ENCODE results near the gene CXCL16.

CXCL16 gene

DNA sequence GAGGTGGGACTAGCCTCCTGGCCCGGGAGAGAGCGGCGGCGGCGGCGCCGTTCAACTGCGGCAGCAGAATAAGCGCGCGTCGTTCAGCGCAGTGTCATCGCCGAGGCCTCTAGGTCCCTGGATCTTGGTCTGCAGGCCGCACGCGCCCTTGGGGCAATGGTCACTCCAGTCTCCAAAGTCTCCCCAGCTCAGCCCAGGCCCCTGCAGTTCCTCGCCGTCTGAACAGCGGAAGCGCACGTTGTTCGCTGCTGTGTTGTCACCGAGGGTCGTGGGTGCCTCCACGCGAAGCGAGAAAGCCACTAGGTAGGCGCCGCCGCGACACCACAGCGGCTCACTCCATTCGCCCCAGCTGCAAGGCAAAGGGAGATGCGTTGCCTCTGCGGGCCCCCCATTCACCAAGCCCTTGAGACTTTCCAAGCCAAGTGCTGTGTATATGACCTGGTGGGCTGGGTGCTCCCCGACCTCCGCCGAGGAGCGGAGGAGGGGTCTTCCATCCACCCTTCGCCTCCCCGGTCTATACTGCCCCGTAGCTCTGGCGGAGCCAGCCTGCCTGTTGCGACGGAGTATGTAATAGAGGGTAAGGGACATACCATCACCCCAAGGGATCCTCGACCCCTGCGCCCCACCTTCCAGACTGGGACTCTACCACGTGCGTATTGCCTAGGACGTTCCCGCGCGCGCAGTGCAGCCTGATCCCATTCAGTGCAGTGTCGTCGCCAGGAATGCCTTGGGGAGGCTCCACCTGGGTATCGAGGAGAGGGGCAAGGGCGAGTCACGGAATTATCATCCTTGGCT lies 45.8 kb upstream of the CXCL16 start:
- TF ChIP-seq, protein P1, sequence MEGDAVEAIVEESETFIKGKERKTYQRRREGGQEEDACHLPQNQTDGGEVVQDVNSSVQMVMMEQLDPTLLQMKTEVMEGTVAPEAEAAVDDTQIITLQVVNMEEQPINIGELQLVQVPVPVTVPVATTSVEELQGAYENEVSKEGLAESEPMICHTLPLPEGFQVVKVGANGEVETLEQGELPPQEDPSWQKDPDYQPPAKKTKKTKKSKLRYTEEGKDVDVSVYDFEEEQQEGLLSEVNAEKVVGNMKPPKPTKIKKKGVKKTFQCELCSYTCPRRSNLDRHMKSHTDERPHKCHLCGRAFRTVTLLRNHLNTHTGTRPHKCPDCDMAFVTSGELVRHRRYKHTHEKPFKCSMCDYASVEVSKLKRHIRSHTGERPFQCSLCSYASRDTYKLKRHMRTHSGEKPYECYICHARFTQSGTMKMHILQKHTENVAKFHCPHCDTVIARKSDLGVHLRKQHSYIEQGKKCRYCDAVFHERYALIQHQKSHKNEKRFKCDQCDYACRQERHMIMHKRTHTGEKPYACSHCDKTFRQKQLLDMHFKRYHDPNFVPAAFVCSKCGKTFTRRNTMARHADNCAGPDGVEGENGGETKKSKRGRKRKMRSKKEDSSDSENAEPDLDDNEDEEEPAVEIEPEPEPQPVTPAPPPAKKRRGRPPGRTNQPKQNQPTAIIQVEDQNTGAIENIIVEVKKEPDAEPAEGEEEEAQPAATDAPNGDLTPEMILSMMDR (IDR thresholded peaks at IDR 0.05; ENCODE audit: control insufficient read depth, extremely low read depth, insufficient read depth), result no peak
- no peak for DNase-seq (ENCODE audit: low read depth)
- H3K4me3 ChIP-seq (ENCODE audit: low read depth, low read length), result no peak overlapping the region

DNA sequence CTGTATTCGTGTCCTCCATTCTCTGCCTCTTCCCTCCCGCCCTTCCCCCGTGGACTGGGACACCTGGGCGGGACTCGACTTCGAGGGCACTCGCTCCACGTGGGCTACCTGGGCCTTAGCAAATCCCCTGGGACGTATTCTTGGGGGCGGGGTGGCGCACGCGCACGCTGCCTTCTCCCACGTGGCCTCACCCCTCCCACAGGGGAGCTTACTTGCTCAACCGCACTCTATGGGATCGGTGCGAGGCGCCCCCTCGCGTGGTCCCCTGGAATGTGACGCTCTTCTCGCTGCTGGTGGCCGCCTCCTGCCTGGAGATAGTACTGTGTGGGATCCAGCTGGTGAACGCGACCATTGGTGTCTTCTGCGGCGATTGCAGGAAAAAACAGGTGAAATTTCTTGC lies 42.9 kb upstream of the CXCL16 start:
- H3K4me3 ChIP-seq (ENCODE audit: low read depth, low read length), result no peak overlapping the region
- TF ChIP-seq, protein P1 (IDR thresholded peaks at IDR 0.05; ENCODE audit: control insufficient read depth, extremely low read depth, insufficient read depth), result no peak
- no peak for DNase-seq (ENCODE audit: low read depth)

DNA sequence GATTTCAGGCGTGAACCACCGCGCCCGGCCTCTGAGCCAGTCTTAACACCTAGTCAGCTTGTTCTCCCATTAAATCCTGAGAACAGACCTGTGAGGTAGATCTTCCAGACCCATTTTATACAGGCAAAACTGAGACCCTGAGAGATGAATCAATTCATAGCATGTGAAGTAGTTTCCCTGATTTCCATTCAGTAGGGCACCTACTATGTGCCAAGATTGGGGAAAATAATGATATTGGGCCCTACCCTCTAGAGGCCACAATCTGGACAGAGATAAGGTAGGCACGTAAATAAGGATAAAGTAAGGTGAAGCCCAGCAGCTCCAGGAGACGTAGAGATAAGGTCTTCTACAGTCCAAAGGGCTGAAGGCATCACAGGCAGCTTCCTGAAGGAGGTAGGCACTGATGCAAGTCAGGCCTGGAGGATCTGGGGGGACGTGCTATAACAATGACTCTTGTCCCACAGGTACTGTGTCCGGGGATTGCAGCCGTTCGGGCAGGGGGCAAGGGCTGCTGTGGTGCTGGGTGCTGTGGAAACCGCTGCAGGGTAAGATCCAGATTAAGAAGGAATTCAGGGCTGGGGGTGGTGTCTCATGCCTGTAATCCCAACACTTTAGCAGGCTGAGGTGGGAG lies 40.7 kb upstream of the CXCL16 start:
- DNase-seq (ENCODE audit: low read depth), result no peak
- TF ChIP-seq, protein P1 (IDR thresholded peaks at IDR 0.05; ENCODE audit: control insufficient read depth, extremely low read depth, insufficient read depth), result no peak
- H3K4me3 ChIP-seq (ENCODE audit: low read depth, low read length), result no peak overlapping the region

DNA sequence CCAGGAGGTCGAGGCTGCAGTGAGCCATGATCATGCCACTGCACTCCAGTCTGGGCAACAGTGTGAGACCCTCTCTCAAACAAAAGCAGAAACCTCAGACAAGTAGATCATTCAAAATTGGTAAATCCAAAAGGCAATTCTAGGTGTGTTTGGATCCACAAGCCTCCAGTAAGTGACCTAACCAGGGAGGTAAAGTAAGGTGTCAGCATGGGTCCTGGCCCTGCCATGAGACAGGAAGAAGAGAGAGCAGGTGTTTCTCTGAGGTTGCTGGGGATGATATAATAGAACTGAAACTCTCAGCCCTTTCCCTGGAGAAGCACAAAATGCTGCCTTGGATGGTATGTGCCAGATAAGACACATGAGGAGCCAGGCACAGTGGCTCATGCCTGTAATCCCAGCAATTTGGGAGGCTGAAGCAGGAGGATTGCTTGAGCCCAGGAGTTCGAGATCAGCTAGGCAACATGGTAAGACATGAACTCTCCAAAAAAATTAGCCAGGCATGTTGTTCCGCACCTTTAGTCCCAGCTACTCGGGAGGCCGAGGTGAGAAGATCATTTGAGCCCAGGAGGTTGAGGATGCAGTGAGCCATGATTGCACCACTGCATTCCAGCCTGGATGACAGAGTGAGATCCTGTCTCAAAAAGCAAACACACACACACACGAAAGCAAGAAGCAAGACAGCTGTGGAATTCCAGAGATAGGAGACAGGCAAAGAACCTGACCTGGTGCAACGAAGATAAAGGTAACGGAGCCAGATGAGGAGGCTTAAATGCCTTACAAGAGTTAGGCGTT lies 38.4 kb upstream of the CXCL16 start:
- TF ChIP-seq, protein P1 (IDR thresholded peaks at IDR 0.05; ENCODE audit: control insufficient read depth, extremely low read depth, insufficient read depth), result no peak
- DNase-seq (ENCODE audit: low read depth), result no peak
- no peak overlapping the region for H3K4me3 ChIP-seq (ENCODE audit: low read depth, low read length)

DNA sequence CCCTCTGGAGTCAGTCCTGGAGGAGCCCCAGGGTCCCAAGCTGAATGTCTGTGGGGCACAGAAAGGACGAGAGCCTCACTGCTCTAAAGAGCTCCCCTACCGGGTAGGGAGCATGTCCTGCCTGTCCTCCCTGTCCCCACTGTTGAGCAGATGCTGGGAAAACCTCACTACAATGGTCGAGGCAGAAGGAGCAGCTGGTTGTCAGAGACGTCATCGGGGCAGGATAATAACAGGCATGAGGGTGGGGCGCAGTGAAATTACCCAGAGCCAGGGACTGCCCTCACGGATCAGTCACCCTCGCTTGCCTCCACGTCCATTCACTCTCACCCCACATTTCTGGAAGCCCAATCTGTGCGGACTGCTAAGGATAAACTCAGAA lies 32.5 kb upstream of the CXCL16 start:
- no peak for DNase-seq (ENCODE audit: low read depth)
- no peak overlapping the region for H3K4me3 ChIP-seq (ENCODE audit: low read depth, low read length)
- TF ChIP-seq, protein P1 (IDR thresholded peaks at IDR 0.05; ENCODE audit: control insufficient read depth, extremely low read depth, insufficient read depth), result no peak

DNA sequence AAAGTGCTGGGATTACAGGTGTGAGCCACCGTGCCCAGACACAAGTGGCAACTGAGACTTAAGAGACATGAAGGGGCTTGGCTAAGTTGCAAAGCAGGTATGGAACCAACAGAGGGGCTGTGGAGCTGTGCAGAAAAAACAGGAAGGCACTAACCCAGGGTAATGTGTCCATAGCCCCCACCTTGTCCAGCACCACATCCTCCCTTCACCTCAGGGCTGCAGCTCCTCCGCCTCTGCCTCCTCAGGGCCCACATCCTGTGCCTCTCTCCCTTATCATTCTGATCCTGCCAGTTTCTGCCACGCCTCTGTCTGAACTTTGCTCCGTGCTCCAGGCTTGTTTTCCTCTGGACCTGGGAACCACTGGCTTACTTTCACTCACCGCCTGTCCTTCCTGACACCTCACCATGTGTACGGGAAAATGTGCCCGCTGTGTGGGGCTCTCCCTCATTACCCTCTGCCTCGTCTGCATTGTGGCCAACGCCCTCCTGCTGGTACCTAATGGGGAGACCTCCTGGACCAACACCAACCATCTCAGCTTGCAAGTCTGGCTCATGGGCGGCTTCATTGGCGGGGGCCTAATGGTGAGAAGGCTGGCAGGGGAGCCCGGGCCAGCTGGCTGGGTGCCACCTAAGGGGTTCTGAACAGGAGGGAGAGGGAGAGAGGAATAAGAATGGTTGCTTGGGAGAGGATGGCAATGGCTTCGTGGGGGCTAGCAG lies 31.9 kb upstream of the CXCL16 start, which contains the start of gene TM4SF5:
Gene TM4SF5, plus strand, starts transcription at position 368 of the 716 bp plus-strand sequence. Its CDS starts 37 bp downstream, at position 405.
- TF ChIP-seq, protein P1 (IDR thresholded peaks at IDR 0.05; ENCODE audit: control insufficient read depth, extremely low read depth, insufficient read depth), result no peak
- no peak for DNase-seq (ENCODE audit: low read depth)
- no peak within 1 kb of the TSS for H3K4me3 ChIP-seq (ENCODE audit: low read depth, low read length)
